ENCODE measurements around the gene MFSD2B.

- no peak for TF ChIP-seq MAX (IDR thresholded peaks at IDR 0.05)
- no peak for TF ChIP-seq TCF12 (IDR thresholded peaks at IDR 0.05; ENCODE audit: low read depth)
- no peak for TF ChIP-seq USF1 (IDR thresholded peaks at IDR 0.05)
- no peak for TF ChIP-seq EP300 (IDR thresholded peaks at IDR 0.05; ENCODE audit: borderline replicate concordance)
Measured at GRCh38 chr2:24018241-24018640, 8.4 kb downstream of the MFSD2B start.
